NOMO-1 (cell line): ENCODE measurements around the gene PGGHG.
"Not testable (repeated sequence)": the region's sequence is repeated elsewhere in the genome, so short reads cannot be mapped to it uniquely, and the experiment has no call there.

ENCODE experiments used
- DNase-seq, 2 experiments: peaks; one replicate each; lab custom pipeline; 2025; ENCODE audit not compliant: unreplicated experiment in 2 of 2; lab: John Stamatoyannopoulos, UW

Gene PGGHG

DNA sequence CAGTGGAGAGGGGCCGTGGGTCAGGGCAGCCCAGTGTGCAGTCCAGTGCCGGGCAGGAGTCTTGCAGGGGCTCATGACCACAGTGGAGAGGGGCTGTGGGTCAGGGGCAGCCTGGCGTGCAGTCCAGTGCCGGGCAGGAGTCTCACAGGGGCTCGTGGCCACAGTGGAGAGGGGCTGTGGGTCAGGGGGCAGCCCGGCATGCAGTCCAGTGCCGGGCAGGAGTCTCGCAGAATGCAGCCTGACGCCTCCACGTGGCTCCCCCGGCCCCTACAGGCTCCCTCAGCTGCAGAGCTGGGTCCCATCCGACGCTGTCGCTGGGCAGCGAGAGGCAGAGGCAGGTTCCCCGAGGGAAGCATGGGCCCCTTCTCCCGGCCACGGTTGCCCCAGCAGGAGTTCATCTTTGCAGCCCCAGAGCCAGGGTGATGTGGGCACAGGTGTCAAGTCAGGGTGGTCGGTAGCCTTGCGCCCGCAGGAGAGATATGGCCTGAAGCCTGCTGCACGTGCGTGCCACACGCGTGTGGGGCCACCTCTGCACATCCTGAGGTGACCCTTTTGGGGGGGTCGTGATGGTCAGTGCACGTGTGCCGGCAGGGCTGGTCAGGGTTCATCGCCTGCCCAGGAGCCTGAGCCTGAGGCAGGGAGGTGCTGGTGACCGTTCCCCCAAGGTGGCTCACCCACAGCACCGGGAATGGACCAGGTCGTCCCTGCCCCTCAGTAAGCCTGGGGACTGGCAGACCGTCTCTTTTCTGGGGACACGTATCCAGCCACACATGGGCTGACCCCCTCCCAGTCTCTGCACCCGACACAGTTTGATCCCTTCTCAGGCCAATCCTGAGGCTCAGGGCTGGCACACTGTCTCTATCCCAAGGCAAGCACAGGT lies 7.5 kb downstream of the PGGHG start:
- DNase-seq, result no peak

DNA sequence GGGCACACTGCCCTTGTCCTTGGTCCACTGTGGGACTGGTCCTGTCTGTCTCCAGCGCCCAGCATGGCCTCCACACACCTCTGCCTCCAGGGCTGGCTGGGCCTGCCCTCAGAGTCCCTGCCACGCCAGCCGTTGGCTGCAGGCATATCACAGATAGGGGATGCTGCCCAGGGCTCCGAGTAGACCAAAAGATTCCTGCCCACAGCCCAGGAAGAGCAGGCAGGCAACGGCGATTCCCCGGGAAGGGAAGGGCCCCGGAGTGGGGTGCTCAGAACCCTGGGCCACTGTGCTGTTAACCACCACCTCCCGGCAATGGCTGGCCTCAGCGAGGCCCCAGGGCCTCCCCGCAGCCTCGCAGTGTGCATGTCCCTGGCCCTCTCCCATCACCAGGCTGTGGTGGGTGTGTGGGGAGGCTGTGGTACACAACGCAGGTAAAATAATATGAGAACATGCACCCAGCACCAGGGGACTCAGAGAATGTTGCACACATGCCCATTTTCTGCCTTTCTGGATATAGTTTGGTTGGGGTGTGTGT lies 8.2 kb downstream of the PGGHG start:
- DNase-seq, result no peak

DNA sequence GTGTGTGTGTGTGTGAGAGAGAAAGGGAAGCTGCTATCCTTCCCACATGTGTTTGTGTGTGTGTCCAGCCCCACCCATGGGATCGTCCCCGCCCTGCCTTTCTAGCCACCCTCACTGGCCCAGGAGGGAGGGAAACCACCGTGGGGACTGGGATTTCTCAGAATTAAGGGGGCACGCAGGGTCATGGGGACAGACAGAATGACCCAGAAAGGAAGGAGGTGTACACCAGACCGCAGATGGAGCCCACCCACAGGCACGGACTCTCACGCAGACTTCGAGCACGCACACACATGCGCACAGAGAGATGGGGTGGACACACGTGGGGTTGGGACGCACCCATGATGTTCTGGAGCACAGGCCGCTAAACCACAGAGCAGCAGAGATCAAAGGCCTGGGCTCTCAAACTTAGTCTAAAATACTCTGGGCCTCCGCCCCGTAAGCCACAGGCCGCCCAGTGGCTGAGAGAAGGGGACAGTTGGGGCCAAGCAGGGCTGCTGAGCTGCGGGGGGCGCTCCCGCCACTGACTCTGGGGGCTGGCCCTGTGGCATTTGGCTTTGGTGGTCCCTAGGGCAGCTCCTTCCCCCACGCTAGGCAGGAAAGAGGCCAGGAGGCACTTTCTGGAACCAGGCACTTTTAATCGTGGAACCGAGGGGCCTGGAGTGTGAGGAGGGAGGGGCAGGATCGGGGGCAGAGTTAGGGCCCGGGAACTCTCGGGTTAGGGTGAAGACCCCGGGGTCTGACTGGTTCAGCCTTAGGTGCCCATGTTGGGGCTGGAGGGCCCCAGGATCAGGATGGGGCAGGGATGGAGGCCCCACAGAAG lies 8.9 kb downstream of the PGGHG start:
- no peak for DNase-seq

DNA sequence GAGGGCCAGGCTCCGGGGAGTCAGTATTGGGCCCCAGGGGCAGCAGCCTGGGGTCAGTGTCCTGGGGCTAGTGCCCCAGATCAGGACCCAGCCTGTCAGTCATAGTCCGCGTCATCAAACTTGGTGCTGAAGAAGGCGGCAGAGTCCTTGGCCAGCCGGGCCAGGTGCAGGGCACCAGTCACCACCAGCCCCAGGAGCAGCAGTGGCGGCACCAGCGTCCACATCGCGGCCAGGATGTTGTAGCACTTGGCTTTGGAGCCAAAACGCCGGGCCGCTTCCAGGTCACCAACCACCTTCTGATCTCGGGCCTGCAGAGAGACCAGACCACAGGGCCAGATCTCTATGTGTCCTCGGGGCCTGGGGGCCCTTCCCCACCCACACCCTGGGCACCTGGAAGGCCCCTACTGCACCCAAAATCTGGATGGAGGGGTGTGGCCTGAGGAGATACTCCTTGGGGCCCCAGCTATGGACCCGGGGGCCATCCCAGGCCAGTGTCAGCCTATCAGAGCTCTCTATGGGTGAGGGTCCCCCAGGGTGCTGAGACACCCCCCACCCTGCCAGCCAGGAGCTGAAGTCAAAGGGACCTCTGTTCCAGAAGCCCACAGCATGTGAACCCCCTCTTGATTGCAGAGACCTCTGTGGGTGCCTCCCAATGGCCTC lies 9.6 kb downstream of the PGGHG start:
- DNase-seq, result no peak

DNA sequence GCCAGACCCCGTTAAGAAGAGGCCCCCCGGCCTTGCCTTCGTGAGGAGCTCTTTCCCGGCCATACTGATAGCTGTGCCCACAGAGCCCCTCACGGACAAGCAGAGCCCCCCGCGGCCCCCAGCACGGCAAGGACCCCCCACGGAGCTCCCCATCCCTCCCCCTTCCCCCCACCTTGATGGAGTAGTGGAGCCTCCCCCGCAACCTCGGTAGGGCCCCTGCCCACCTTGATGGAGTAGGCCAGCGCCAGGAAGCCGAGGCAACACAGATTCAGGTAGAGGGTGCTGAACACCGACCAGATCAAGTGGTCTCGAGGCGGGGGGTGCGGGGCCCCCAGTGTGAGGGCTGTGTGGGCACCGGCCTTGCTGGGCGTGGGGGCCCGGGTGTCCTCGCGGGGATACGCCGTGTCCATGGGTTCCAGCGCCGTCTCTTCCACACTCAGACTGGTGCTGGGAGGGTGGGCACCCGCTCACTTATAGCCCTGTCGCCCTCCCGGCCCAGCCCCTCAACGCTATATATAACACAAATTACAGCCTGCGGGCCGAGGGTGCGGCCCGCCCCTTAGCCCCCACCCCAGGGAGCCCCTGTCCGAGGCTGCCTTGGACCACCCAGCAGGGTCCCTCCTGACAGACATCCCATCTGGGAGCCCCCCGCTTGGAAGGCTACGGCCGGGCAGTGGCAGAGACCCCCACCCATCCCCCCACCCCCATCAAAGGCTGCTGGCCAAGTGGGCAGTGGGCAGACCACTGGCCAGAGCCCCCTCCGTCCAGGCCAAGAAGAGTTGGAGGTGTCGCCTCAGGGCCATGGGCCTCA lies 10.4 kb downstream of the PGGHG start, which contains the start of gene IFITM5:
TSS of gene IFITM5 (minus strand) at position 446 of the 811 bp plus-strand sequence. CDS start at position 410, 36 bp downstream.
- no peak for DNase-seq

DNA sequence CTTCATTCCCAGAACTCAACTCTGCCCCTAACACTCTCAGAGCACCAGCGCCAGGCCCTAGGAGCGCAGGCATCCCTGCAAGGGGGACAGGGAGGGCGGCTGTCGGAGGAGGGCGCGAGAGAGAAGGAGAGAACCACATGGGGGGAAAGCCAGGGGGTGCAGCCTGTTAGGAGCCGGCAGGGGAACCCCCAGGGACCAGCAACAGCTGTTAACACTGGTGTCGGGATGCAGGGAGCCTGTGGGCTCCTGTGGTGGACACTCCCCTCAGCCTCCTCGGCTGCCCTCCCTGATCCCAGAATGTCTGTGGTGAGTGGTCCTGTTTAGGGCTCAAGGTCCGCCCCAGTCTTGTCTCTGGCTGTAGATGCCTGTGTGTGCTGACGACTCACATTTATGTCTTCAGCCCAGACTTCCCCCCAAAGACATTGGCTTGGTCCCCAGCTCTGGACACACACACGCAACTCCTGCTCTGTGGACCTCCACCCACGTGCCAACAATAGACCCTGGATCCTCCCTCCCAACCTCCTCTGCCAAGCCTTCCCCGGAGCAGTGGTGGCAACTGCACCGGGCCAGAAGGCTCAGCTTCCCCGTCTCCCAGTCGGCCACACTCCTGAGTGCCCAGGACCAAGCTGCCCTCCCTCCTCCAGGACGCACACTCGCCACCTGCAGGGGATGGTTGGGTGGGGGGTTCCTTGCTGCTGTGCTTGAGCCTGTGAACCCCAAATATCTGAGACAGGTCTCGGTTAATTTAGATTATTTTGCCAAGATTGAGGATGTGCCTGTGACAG lies 11.2 kb downstream of the PGGHG start:
- DNase-seq, result no peak

DNA sequence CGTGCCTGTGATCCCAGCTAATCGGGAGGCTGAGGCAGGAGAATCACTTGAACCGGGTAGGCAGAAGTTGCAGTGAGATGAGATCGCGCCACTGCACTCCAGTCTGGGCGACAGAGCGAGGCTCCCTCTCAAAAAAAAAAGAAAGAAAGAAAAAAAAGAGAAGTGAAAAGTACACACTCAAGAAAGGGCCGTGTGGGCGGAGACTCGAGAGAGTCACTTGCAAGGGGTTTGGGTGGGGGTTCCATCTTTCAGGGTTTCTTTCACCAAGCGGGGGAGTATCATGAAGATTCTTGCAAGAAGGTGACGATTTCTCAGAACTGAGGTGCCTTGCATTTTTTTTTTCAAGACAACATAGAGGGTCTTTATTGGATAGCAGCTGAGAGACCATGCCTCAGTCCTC lies 14.4 kb downstream of the PGGHG start:
- no peak for DNase-seq

DNA sequence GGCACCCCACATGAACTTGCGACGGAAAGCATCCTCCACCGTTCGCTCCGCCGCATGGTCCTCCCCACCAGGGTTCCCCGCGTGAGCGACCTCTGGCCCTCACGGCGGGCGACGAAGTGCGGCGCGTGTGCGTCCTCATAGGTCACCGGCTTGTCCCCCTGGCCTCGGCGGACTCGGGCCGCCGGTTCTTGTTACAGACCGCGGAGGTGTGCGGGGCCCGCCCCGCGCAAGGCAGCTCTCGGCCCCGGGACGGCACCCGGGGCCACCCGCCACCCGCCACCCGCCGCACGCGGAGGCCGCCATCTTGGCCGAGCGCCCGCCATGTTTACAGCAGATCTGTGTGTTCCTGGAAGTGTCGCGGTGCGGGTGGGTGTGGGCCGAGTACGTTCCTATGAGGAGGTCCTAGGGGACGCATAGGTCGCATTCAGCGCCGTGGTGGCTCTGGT lies 15.2 kb downstream of the PGGHG start:
- no peak for DNase-seq

DNA sequence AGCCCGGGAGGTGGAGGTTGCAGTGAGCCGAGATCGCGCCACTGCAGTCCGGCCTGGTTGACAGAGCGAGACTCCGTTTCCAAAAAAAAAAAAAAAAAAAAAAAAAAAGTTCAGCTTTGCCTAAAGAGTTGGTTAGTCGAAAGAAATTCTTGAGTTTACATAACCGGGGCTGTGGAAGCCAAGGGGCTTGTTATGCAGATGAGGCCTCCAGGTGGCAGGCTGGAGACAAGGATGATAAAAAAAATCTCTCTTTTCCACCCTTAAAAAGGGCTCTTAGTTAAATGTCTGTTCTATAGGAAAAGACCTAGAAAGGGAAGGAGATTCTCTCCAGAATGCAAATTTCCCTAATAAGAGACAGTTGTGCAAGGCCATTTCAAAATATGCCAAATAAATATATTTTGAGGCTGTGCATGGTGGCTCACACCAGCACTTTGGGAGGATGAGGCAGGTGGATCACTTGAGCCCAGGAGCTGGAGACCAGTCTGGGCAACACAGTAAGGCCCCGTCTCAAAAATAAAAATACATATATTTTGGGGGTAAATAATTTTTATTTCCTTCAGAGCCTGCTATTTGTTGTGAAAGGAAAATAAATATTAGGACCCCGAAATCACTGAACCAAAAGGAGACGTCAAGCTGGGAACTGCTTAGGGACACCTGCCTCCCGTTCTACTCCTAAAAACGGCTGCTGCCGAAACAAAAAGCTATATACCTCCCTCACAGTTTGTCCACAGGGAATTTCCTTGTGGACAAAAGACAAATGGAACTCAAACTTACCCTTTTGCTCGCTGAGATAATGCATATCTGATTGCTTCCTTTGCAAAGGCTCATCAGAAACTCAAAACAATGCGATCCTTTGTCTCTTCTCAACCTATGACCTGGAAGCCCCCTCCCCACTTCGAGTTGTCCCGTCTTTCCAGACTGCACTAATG lies 16.3 kb downstream of the PGGHG start:
- peak in 1 of 2 experiments; percentile 50 for DNase-seq

DNA sequence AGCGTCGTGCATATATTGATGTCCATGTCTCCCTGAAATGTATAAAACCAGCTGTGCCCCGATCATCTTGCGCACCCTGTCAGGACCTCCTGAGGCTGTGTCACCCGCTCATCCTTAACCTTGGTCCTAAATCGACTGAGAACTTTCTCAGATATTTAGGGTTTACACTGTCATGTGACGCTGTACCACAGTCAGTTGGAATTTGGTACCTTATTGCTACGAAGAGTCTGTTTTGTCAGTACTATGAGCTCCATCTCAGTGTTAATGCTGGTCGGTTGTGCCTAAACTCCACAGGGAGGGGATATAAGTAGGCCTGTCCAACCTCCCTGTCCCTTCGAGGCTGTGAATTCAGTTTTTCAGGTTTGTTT lies 16.9 kb downstream of the PGGHG start:
- DNase-seq, result no peak

DNA sequence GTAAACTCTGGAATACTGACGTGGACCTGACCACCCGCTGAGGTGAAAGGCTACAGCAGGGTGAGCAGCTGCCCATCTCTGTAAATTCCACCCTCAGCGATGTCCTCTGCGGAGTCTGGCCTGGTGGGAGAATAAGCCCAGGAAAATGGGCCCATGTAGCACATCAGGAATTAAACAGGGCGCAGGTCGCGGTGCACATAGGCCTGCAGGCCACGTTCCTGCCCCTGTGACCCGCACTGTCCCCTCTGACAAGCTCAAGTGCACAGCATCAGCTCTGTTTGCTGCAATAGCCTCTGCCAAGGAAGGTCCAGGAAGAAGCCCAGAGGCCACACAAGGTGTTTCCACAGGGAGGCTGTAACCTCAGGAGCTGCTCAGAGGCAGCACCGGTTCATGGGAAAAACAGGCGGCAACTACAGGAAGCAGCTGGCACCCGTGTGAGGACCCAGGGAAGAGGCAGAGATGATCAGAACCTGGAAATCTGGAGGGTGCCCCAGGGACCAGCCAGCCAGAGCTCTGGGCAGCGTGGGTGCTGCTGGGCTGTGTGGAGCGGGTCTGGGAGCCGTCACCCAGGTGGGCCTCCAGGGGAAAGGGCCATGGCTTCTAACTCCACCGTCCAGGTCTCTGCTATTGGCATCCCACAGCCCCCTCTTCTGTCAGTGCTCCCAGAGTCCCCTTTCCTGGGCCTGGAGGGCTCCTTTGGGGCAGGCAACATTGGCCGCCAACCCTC lies 17.9 kb downstream of the PGGHG start:
- DNase-seq, result no peak

DNA sequence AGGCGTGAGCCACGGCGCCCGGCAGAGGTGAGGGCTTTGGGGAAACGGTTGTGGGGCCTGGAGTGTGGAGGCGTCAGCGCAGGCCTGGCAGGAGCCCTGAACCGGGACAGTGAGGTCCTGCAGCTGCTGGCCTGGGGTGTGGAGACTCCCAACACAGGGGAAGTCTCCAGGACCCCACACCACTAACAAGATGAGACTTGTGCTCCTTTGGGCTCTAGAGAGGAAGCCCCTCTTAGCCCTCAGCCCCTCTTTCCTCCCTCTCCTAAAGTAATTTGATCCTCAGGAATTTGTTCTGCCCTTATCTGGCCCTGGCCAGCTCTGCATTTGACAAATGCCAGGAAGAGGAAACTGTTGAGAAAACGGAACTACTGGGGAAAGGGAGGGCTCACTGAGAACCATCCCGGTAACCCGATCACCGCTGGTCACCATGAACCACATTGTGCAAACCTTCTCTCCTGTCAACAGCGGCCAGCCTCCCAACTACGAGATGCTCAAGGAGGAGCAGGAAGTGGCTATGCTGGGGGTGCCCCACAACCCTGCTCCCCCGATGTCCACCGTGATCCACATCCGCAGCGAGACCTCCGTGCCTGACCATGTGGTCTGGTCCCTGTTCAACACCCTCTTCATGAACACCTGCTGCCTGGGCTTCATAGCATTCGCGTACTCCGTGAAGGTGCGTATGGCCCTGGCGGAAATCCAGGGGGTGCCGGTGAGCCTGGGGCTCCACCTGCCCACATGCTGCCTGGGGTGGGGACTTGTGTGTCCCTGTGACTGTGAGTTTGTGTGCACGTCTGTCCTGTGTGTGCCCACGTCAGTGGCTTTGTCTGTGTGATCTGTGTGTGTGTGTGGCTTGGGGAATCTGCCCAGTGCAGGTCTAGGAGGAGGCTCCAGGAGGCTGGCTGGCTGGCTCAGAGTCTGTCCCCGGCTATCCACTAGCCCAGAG lies 19.1 kb downstream of the PGGHG start, which contains the start of gene IFITM2:
TSS of gene IFITM2 (plus strand) at position 51 of the 943 bp plus-strand sequence. CDS start at position 428, 377 bp downstream.
- peak; percentile 76 to 79 for DNase-seq

DNA sequence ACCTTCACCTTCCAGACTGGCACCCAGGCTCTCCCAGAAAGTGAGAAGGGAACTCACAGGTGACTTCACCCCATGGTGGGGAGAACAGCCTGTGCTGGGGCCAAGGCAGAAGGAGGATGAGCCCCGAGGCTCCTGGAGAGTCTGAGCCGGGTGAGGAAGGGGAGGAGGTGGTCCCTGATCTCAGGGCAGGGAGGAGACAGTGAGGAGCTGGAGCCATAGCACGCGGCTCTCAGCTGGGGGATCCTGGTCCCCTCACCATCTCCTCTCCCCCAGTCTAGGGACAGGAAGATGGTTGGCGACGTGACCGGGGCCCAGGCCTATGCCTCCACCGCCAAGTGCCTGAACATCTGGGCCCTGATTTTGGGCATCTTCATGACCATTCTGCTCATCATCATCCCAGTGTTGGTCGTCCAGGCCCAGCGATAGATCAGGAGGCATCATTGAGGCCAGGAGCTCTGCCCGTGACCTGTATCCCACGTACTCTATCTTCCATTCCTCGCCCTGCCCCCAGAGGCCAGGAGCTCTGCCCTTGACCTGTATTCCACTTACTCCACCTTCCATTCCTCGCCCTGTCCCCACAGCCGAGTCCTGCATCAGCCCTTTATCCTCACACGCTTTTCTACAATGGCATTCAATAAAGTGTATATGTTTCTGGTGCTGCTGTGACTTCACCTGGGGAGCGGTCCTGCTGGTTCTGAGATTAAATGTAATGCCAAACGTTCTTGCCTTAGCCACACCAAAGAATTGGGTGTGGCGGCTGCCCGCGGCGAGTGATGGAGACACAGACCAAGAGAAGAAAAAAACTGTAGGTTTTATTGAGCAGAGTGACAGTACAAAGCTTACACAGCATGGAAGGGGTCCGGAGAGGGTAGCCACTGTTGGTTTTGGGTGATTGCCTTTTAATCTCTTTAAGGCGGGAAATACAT lies 20.1 kb downstream of the PGGHG start:
- DNase-seq, result not testable (repeated sequence)

DNA sequence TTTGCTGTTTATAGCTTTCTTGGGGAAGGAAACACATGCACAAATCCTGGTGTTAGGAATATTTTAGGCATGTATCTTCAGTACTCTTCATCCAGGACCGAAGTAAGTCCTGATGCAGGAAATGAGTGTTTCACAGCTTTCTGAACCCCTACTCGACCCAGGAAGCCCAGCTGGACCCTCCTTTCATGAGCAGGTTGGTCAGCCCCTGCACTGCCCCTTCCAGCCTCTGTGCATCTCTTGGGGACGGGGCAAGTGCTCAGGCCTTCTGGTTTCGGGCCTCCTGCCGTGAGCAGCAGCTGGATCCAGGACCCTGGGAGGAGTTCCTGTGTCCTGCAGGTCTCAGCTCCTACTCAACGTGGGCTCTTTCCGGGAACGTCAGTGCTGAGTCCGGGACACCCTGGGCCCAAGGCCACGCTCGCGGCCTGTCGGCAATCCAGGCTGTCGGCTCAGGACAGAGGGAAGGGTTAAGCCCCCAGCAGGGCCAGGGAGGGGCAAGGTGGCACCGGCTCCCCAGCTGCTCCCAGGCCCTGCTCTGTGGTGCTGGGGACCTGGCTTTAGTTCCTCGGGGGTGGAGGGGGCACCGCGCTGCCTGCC lies 21.1 kb downstream of the PGGHG start:
- DNase-seq, result not testable (repeated sequence)
